ENCODE data around the gene STIMATE.

The STIMATE gene

DNA sequence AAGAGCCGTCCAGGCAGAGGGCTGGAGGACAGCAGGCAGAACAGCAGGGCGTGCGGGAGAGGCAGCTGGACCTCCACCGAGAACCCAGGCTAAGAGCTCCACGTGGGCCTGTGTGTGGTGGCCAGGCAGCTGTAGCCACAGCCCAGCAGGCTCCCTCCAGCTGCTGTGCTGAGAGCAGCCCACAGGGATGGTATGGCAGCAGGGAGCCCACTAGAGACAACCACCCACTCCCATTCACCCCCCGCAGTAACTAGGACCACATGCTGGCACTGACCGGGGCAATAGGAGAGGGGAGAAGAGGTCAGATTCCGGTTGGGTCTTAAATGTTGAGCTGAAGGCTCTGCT, 37.0 kb downstream of the STIMATE start:
- no peak overlapping the region for H3K4me2 ChIP-seq (ENCODE audit: low read depth, low read length)
- H3K9ac ChIP-seq (ENCODE audit: low read length), result no peak overlapping the region
- no peak overlapping the region for H2AFZ ChIP-seq (ENCODE audit: low read length)
- TF ChIP-seq EZH2 (optimal IDR thresholded peaks at IDR 0.05; ENCODE audit: low read depth, low read length), result no peak
- TF ChIP-seq, protein P1, sequence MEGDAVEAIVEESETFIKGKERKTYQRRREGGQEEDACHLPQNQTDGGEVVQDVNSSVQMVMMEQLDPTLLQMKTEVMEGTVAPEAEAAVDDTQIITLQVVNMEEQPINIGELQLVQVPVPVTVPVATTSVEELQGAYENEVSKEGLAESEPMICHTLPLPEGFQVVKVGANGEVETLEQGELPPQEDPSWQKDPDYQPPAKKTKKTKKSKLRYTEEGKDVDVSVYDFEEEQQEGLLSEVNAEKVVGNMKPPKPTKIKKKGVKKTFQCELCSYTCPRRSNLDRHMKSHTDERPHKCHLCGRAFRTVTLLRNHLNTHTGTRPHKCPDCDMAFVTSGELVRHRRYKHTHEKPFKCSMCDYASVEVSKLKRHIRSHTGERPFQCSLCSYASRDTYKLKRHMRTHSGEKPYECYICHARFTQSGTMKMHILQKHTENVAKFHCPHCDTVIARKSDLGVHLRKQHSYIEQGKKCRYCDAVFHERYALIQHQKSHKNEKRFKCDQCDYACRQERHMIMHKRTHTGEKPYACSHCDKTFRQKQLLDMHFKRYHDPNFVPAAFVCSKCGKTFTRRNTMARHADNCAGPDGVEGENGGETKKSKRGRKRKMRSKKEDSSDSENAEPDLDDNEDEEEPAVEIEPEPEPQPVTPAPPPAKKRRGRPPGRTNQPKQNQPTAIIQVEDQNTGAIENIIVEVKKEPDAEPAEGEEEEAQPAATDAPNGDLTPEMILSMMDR (IDR thresholded peaks at IDR 0.05; ENCODE audit: low read length), result no peak
- H3K9me2 ChIP-seq (replicated peaks; ENCODE audit: insufficient read depth, low read length), result no peaks in the 10 kb centered on the region
- no peak for DNase-seq
- no peaks in the 10 kb centered on the region for H3K79me2 ChIP-seq (ENCODE audit: low read length)
- H3F3A ChIP-seq (ENCODE audit: insufficient read depth, low read length), result no peaks in the 10 kb centered on the region
- H3K27ac ChIP-seq (ENCODE audit: low read length), result no peak overlapping the region
- H3K4me1 ChIP-seq (ENCODE audit: low read length), result no peaks in the 10 kb centered on the region
- H3K36me3 ChIP-seq (replicated peaks; ENCODE audit: insufficient read depth, low read length), result no peaks in the 10 kb centered on the region
- H4K20me1 ChIP-seq (ENCODE audit: insufficient read depth, low read length), result no peaks in the 10 kb centered on the region
- no peak overlapping the region for H3K4me3 ChIP-seq (ENCODE audit: low read length)
- H3K9me3 ChIP-seq (replicated peaks; ENCODE audit: insufficient read depth, low read length), result no peaks in the 10 kb centered on the region
- no peaks in the 10 kb centered on the region for H3K27me3 ChIP-seq (replicated peaks; ENCODE audit: insufficient read depth, low read length)

DNA sequence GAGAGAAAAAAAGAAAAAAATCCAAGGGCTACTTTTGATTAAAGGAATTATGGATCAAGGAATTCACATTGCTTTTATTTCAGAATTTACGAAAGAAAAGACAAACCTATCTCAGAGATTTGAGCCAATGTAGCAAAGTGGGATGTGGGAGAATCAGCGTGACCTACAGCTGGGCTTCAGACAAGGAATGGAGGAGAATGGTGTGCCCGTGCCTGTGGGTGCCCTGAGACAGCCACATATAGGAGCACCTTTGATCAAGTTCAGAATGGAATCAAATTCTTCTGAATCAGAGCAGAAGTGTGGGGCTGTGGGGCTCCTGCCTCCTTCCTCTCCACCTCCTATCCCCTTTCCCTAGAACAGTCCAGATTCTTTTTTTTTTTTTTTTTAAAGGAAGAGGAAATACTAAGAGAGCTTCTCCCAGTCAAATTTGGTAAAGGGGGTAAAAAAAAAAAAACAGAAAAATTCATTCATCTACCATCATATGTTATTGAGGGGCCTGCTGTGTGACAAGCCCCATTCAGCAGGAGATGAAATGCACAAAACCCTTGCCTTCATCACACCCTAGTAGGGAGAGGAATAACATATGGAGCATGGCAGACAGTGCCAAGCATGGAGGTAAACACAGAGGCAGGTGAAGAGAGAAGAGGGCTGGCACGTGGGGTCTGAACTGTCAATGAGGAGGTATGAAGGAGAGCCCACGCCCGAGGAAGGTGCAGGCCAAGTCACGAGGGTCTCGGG, 37.5 kb downstream of the STIMATE start:
- no peaks in the 10 kb centered on the region for H3K9me2 ChIP-seq (replicated peaks; ENCODE audit: insufficient read depth, low read length)
- H3K36me3 ChIP-seq (replicated peaks; ENCODE audit: insufficient read depth, low read length), result no peaks in the 10 kb centered on the region
- no peak for TF ChIP-seq EZH2phosphoT487 (IDR thresholded peaks at IDR 0.05; ENCODE audit: low read length)
- TF ChIP-seq, protein P1 (IDR thresholded peaks at IDR 0.05; ENCODE audit: low read length), result no peak
- TF ChIP-seq EZH2 (optimal IDR thresholded peaks at IDR 0.05; ENCODE audit: low read depth, low read length), result no peak
- H3K79me2 ChIP-seq (ENCODE audit: low read length), result no peaks in the 10 kb centered on the region
- no peaks in the 10 kb centered on the region for H3K4me1 ChIP-seq (ENCODE audit: low read length)
- H3K27ac ChIP-seq (ENCODE audit: low read length), result no peak overlapping the region
- no peaks in the 10 kb centered on the region for H3K9me3 ChIP-seq (replicated peaks; ENCODE audit: insufficient read depth, low read length)
- H4K20me1 ChIP-seq (ENCODE audit: insufficient read depth, low read length), result no peaks in the 10 kb centered on the region
- H3K27me3 ChIP-seq (replicated peaks; ENCODE audit: insufficient read depth, low read length), result no peaks in the 10 kb centered on the region
- no peak overlapping the region for H3K9ac ChIP-seq (ENCODE audit: low read length)
- H2AFZ ChIP-seq (ENCODE audit: low read length), result no peak overlapping the region
- H3K4me3 ChIP-seq (ENCODE audit: low read length), result no peak overlapping the region
- DNase-seq, result no peak
- no peaks in the 10 kb centered on the region for H3F3A ChIP-seq (ENCODE audit: insufficient read depth, low read length)
- no peak overlapping the region for H3K4me2 ChIP-seq (ENCODE audit: low read depth, low read length)

DNA sequence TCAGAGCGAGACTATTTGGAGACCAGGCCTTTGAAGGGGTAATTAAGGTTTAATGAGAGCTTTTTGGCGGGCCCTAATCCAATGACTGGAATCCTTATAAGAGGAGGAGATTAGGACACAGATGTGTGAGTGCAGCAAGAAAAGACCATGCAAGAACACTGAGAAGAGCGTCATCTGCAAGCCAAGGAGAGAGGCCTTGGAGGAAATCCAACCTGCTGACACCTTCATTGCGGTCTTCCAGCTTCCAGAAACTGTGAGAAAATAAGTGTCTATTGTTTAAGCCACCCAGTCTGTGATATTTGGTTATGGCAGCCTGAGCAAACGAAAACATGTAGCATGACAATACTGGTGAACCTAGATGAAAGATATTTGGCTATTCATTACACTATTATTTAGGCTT, 39.5 kb downstream of the STIMATE start:
- Histone ChIP-seq H3F3A (ENCODE audit: insufficient read depth, low read length) (no peaks in the 10 kb centered on the region), H3K4me2 (ENCODE audit: low read depth, low read length) (no peak overlapping the region), H3K79me2 (ENCODE audit: low read length) (no peaks in the 10 kb centered on the region), H3K9me2 (replicated peaks; ENCODE audit: insufficient read depth, low read length) (no peaks in the 10 kb centered on the region), H3K9me3 (replicated peaks; ENCODE audit: insufficient read depth, low read length) (no peaks in the 10 kb centered on the region), H3K9ac (ENCODE audit: low read length) (no peak overlapping the region), H4K20me1 (ENCODE audit: insufficient read depth, low read length) (no peaks in the 10 kb centered on the region), H3K4me1 (ENCODE audit: low read length) (no peaks in the 10 kb centered on the region), H3K27ac (ENCODE audit: low read length) (no peak overlapping the region), H3K4me3 (ENCODE audit: low read length) (no peak overlapping the region), H2AFZ (ENCODE audit: low read length) (no peak overlapping the region), H3K27me3 (replicated peaks; ENCODE audit: insufficient read depth, low read length) (no peaks in the 10 kb centered on the region), H3K36me3 (replicated peaks; ENCODE audit: insufficient read depth, low read length) (no peaks in the 10 kb centered on the region)
- DNase-seq, result no peak
- TF ChIP-seq EZH2 (optimal IDR thresholded peaks at IDR 0.05; ENCODE audit: low read depth, low read length) (no peak), EZH2phosphoT487 (IDR thresholded peaks at IDR 0.05; ENCODE audit: low read length) (no peak)
- TF ChIP-seq, protein P1 (IDR thresholded peaks at IDR 0.05; ENCODE audit: low read length), result no peak
